Ishikawa (cell line): Measurements from ENCODE around the gene RALGPS1.

Experiments used
- CEBPB ChIP-seq: IDR thresholded peaks from 2 replicates; pipeline ENCODE4 v1.6.1; 2012
- CREB1 ChIP-seq: IDR thresholded peaks from 2 replicates; pipeline ENCODE4 v1.6.1; 2012; ENCODE audit warnings: low read depth
- EGR1 ChIP-seq: IDR thresholded peaks from 2 replicates; pipeline ENCODE4 v1.6.1; 2012
- EP300 ChIP-seq: IDR thresholded peaks from 2 replicates; pipeline ENCODE4 v1.6.1; 2012; ENCODE audit warnings: borderline replicate concordance
- FOXM1 ChIP-seq: IDR thresholded peaks from 2 replicates; pipeline ENCODE4 v1.6.1; 2012; ENCODE audit warnings: low read depth, borderline replicate concordance
- NFIC ChIP-seq: IDR thresholded peaks from 2 replicates; pipeline ENCODE4 v1.6.1; 2012
- RAD21 ChIP-seq: IDR thresholded peaks from 2 replicates; pipeline ENCODE4 v1.6.1; 2012; ENCODE audit warnings: low read depth
- TAF1 ChIP-seq: IDR thresholded peaks from 2 replicates; pipeline ENCODE4 v1.6.1; 2012; ENCODE audit warnings: low read depth, mild to moderate bottlenecking
- TCF12 ChIP-seq: IDR thresholded peaks from 2 replicates; pipeline ENCODE4 v1.6.1; 2012; ENCODE audit warnings: low read depth
- TEAD4 ChIP-seq: IDR thresholded peaks from 2 replicates; pipeline ENCODE4 v1.6.1; 2012
- YY1 ChIP-seq: IDR thresholded peaks from 2 replicates; pipeline ENCODE4 v1.6.1; 2012; ENCODE audit warnings: low read depth
- ZBTB7A ChIP-seq: IDR thresholded peaks from 2 replicates; pipeline ENCODE4 v1.6.1; 2012; ENCODE audit warnings: low read depth
- TF ChIP-seq, protein P1 (sequence below): IDR thresholded peaks from 2 replicates; pipeline ENCODE4 v1.6.1; 2012; ENCODE audit warnings: low read depth, mild to moderate bottlenecking
- TF ChIP-seq, protein P2 (sequence below): IDR thresholded peaks from 2 replicates; pipeline ENCODE4 v1.6.1; 2012
- TF ChIP-seq, protein P3 (sequence below): IDR thresholded peaks from 2 replicates; pipeline ENCODE4 v1.6.1; 2012

The RALGPS1 gene

DNA sequence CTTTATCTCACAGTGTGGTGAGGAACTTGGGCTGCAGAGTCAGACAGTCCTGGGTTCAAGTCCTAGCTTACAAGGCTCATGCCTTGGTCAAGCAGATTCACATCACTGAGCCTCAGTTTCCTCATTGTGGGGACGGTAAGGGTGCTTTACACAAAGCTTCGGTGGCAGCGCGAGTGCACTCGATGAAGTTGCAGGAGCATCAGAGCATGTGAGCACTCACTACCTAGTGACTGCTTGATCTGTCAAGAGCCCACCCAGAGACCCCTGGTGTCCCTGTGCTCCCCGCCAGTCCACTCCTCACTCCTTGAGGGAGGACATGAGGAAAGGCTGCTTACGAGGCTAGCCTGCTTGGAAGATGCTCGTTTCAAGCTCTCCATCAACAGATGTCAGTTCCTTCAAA is 293.8 kb downstream of the RALGPS1 start:
- TF ChIP-seq NFIC (no peak), EGR1 (no peak), TCF12 (no peak), TAF1 (no peak), CEBPB (no peak), EP300 (no peak), CREB1 (no peak), ZBTB7A (no peak)
- TF ChIP-seq, protein P1, sequence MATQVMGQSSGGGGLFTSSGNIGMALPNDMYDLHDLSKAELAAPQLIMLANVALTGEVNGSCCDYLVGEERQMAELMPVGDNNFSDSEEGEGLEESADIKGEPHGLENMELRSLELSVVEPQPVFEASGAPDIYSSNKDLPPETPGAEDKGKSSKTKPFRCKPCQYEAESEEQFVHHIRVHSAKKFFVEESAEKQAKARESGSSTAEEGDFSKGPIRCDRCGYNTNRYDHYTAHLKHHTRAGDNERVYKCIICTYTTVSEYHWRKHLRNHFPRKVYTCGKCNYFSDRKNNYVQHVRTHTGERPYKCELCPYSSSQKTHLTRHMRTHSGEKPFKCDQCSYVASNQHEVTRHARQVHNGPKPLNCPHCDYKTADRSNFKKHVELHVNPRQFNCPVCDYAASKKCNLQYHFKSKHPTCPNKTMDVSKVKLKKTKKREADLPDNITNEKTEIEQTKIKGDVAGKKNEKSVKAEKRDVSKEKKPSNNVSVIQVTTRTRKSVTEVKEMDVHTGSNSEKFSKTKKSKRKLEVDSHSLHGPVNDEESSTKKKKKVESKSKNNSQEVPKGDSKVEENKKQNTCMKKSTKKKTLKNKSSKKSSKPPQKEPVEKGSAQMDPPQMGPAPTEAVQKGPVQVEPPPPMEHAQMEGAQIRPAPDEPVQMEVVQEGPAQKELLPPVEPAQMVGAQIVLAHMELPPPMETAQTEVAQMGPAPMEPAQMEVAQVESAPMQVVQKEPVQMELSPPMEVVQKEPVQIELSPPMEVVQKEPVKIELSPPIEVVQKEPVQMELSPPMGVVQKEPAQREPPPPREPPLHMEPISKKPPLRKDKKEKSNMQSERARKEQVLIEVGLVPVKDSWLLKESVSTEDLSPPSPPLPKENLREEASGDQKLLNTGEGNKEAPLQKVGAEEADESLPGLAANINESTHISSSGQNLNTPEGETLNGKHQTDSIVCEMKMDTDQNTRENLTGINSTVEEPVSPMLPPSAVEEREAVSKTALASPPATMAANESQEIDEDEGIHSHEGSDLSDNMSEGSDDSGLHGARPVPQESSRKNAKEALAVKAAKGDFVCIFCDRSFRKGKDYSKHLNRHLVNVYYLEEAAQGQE, result no peak

DNA sequence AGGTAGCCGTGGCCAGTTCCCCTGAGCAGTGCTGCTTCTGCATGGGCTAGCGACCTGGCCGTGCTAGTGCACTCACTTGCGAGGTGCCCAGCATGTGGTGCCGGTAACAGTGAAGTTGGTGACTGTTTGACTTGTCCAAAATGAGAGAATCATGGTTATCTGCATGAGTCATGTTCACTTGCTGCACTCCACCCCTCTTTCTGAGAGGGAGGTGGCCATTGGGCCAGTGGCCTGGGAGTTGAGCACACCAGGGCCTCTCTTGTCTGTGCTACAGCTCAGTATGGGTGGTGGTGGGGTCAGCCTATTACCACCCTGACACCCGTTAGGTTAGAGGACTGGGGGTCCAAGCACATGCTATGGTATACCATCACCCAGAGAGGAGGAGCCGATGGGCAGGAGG is 294.6 kb downstream of the RALGPS1 start:
- TF ChIP-seq YY1 (no peak), TCF12 (no peak), ZBTB7A (no peak), TEAD4 (no peak), NFIC (no peak), CREB1 (no peak), RAD21 (no peak), EP300 (no peak), EGR1 (no peak), CEBPB (no peak), FOXM1 (no peak), TAF1 (no peak)
- TF ChIP-seq, protein P1, result no peak
- TF ChIP-seq, protein P2, sequence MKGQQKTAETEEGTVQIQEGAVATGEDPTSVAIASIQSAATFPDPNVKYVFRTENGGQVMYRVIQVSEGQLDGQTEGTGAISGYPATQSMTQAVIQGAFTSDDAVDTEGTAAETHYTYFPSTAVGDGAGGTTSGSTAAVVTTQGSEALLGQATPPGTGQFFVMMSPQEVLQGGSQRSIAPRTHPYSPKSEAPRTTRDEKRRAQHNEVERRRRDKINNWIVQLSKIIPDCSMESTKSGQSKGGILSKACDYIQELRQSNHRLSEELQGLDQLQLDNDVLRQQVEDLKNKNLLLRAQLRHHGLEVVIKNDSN, result no peak
- TF ChIP-seq, protein P3, sequence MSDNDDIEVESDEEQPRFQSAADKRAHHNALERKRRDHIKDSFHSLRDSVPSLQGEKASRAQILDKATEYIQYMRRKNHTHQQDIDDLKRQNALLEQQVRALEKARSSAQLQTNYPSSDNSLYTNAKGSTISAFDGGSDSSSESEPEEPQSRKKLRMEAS, result no peak

DNA sequence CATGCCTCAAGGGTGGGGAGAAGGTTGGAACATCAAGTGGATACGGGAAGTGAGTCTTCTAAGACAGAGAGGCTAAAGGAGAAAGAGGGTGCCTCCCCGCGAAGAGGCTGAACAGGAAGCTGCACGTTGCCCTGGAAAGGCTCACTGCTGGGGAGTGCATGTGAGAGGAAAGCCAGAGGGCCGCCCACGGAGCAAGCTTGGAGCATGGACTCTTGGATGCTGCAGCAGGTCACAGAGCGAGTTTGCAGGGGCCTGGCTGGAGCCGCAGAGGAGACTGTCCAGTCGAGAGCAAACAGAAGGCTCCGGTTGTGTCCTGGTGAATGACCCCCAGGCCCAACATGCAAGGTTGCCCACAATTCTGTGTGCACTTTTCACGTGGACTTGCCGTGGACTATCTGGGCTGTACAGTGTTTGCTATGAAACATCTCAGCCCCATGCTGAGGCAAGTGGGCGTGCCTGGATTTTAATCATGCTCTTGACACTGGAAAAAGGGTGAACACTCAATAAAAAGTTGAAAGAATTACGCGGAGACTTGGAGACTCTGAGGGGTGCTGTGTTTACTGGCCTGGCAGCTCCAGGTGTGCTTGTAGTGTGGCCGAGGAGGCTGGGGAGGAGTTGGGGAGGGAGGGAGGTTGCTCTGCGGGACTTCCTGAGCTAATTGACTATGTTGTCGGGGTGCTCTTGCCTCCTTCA is 295.5 kb downstream of the RALGPS1 start:
- TF ChIP-seq, protein P2, result no peak
- TF ChIP-seq, protein P1, result no peak
- no peak for TF ChIP-seq TEAD4

DNA sequence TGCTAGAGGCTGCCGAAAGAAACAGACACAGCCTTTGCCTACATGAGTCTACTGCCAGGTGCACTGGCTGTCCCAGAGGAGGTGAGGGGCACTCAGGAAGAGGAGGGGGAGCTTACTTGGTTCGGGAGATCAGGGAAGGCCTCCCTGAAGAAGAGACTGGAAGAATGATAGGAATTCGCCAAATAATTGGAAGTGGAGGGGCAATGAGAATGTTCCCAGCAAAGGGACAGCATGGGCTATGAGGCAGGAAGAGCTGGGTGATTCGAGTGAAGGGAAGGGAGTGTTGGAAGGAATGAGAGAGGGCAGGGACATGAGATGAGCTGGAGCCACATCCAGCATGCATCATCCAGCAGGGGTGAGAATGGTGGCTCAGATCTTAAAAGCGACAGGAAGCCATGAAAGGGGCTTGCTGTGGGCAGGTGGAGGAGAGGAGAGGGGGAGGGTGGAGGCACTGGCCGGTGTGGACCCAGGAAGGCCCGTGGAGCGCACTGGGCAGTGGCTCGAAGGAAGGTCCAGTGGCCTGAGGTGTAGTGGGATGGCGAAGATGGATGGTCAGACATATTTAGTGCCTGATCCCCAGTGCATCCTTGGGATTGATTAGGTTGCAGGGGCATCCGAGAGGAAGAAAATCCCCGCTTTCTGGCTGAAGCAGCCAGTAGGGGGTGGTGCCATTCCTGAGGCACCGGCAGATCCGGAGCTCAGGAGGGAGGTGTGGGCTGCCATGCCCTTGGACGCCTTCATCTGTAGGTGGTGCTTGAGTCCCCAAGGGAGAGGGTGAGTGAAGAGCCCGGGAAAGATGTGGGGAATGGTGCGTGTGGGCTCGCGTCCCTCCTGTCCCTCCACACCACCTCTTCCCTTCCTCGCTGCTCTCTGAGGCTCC is 296.5 kb downstream of the RALGPS1 start:
- TF ChIP-seq CREB1, result no peak
- TF ChIP-seq, protein P1, result no peak
- no peak for TF ChIP-seq TCF12
- no peak for TF ChIP-seq NFIC
- no peak for TF ChIP-seq EP300
- no peak for TF ChIP-seq TAF1
- TF ChIP-seq, protein P3, result no peak
- TF ChIP-seq RAD21, result no peak
- no peak for TF ChIP-seq YY1
- no peak for TF ChIP-seq CEBPB
- TF ChIP-seq EGR1, result no peak
- TF ChIP-seq ZBTB7A, result no peak
- TF ChIP-seq FOXM1, result no peak
- no peak for TF ChIP-seq TEAD4
